Right hindlimb (tissue), 1 donor: ENCODE data around the gene SIRPB1.
"Not testable (repeated sequence)": the region's sequence is repeated elsewhere in the genome, so short reads cannot be mapped to it uniquely, and the experiment has no call there.

Experiments
- DNase-seq: peaks from one replicate; pipeline ENCODE4 v3.0.0-alpha.2; 2018

SIRPB1 gene

DNA sequence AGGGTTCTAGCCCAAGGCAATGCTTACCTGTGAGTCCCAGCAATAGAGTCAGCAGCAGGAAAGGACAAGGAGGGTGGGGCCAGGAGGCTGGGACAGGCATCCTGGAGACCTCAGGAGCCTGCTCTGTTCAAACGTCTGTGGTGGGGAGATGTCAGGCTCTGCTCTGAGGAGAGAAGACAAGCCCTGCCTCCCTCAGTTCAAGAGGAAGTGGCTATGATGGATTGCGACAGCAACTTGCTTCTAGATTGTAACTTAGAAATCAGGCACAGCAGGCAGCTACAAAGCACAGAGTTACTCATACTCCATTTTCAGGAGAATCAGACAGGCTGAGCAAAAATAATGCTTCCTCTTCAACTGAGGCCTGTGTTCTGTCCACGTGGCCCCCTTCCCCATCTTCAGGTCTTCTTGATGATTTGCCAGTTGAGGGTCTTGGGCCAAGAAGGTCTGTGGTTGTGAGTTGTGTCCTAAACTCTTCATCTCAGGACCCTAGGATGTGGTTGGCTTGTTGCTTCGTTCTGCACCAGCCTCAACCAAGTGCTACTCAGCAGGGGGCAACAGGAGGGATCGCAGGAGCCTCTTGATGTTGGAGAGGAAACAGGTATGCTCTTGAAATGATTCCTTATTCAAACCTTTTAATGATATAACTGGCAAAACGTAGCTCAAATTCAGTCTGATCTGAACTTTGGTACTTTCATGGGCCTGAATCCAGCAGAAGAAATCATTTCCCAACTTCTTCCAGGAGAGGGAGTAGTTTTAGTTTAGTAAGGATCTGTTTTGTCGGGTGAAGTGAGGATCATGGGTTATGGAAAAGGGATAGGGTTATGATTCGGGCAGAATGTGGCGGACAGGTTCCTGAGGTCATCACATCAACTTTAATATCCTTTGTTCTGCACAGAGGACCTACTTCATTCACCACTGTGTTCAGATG, 31.0 kb downstream of the SIRPB1 start:
- no peak for DNase-seq

DNA sequence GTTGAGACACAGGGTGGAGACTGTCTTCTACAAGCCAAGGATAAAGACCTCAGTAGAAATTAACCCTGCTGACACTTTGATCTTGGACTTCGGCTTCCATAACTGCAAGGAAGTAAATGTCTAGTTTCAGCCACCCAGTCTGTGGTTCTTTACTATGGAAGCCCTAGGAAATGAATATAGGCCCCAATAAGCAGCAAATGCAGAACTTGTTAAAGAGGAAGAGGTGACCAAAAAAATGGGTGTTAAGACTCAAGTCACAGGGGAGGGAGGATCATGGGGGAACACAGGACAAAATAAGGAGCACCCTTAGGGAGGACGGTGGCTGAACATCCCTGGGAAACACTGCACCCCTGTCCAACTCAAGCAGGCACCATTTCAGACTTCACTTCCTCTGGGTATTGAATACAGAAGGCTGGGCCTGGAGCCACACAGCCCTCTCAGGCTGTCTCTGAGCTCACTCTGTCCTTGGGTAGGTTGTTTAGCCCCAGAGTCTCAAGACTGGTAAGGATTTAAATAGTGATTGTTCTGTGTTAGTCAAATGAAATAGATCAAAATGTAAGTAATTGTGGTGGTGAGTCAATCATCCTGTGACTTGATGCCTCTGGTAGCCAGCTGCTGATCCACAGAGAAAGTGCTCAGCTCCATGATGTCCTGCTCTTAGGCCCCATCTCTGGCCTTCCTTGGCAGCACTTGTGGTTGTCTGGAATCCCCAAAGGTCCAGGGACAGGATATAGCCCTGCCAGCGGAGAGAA, 31.9 kb downstream of the SIRPB1 start:
- no peak for DNase-seq

DNA sequence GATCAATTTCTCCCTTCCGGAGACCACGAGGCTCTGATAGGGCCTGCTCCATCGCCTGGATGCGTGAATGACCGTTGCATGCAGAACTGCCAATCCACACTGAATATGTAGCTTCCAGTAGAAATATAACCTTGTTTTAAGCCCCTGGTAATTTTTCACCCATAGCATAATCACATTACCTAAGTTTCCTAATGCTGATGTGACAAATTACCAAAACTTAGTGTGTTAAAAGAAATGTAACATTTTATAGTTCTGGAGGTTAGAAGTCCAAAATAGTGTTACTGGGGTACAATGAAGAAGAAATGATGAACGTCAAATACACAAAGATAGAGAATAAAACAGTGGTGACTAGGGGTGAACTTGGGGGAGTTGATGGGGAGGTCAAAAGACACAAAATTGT, 40.3 kb downstream of the SIRPB1 start:
- DNase-seq: no peak

DNA sequence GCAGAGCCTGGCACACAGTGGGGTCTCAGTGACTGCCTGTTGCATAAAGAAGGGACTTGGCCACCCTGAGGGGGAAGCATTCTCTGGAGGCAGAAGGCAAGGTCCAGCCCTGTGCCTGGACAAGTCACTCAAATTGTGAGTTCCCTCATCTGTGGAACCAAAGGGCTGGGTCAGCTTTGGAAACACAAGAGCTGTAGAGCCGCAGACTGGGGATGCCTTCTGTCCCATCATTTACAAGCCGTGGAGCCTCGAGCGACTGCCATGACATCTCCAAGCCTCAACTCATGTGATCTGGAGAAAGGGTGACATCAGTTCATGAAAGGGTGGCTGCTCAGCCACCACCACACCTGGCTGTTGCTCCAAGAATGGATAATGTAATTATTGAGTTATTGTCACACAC, 41.9 kb downstream of the SIRPB1 start:
- no peak for DNase-seq

DNA sequence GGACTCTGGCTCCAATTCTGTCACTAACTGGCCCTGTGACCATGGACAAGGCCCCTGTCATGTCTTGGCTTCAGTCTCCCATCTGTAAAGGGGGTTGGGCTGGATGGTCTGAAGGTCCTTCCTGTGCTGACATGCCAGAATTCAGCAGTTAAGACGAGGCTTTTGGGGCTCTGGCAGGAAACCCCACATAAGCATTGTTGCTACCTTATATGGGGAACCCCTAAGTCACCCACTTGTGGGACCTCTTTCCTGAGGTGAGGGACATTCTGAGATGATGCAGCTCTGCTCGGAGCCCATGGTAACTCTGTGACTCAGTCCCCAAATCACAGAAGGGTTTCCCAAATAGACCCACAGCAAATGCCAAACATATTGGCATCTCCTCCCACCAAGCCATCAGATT, 42.5 kb downstream of the SIRPB1 start:
- not testable (repeated sequence) for DNase-seq

DNA sequence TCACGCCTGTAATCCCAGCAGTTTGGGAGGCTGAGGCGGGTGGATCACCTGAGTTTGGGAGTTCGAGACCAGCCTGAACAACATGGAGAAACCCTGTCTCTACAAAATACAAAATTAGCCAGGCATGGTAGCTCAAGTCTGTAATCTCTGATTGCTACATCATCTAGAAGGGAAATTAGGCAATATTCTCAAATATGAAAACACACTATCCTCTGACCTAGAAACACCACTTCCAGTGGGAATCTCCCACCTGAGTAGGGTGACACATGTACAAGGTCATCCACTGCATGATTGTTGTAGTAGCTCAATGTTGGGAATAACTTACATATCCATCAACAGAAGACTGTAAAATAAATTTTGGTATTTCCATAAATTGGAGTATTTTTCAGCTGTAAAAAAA, 43.2 kb downstream of the SIRPB1 start:
- no peak for DNase-seq

DNA sequence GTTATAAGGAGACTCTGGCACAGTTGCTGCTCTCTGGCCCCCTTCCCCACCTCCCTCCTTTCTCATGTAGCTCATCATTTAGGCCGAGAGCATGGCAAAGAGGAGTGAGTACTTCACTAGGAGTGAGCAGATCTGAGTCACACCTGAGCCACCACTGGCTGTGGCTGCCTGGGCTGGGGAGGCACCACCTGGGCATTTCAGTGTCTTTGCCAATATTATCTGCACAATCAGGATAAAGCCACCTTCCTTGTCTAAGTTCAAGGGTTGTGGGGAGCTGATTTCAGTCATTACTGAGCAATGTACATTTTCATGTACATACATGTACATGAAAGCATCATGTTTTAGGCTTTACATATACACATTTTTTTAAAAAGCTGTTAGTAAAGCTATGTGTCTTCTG, 43.8 kb downstream of the SIRPB1 start:
- not testable (repeated sequence) for DNase-seq

DNA sequence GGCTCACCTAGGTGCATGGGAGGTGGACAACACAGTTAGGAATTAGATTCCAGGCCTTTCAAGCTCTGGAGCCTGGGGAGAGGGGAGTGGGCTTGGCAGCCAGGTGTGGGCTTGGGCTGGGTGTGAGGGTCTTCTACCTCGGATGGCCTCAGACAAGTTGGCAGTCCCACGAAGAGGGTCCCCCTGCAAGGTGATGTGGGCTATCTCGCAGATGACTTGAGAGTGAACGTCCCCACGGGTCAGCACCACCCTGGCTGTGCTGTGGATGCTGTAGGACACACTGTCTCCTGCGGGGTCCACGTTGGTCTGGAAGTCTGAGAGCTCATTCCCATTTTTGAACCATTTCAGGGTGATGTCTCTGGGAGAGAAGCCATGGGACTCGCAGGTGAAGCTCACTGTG, 48.2 kb downstream of the SIRPB1 start:
- not testable (repeated sequence) for DNase-seq
